Activated CD4-positive, alpha-beta T cell treated with anti-CD3 and anti-CD28 coated beads, Interleukin-10, Interleukin-2, amounts not matched to agents 100 ng/mL and 50 ng/mL, durations not matched to agents 16 hours and 8 hours (primary cell): ENCODE results near the gene MCIDAS.

Experiments
- DNase-seq: peaks from one replicate; pipeline ENCODE4 v3.0.0-alpha.2; 2020

Gene MCIDAS

DNA sequence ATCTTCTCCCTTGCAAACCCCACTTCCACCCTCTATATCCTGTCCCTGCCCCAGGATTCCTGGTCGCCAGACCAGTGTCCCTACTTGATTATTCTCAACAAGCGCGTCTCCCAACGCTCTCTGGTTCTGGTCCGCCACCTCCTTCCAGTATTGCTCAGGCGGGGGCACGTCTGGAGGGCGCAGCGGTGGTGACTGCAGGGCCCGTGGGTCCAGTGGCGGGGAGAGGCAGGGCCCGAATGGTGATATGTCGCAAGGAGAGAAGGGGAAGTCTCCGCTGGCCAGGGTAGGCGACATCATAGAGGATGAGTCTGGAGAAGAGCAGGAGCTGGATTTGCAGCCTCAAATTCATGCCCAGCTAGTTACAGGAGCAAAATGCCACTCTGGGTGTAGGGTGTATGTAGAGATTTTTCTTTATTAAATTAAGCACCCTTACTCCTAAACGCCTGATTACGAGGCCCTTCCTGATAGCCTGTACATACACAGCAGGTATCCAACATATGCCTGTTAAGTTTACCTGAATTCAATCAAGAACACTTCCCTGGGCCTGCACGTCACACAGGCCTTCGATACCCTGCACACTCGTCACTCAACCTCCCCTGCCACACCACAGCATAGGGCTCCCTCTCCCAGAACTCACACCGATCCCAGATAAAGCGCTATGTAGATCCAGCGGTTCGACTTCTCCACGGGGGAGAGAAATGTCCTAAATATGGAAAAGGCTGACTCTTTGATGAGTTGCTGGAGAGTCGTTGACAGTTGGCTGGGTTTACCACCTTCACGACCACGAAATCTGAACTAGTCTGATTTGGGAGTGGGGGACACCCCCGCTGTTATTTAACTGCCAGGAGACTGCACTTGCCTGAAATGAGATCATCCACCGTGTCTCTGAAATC, 4.8 kb downstream of the MCIDAS start:
- no peak for DNase-seq

GRCh38 chr5:55220433-55221185, 6.5 kb downstream of the MCIDAS start:
- no peak for DNase-seq

DNA sequence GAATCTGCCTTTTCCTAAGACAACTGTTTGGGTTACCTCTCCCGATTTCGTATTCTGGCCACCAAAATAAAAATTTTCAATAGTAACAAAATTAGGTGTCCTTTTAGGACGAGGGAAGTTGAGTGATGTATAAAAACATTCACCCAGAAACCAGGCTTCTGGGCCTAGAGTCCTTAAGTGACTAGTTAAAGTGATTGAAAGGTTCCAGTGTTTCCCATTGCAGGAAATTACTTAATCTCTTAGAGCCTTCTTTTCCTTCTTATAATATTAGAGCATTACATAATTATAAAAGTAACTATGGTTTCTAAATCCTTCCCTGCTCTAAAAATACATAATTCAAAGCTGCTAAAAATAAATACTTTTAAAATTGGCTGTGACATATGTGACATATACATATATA, 7.3 kb downstream of the MCIDAS start:
- no peak for DNase-seq

DNA sequence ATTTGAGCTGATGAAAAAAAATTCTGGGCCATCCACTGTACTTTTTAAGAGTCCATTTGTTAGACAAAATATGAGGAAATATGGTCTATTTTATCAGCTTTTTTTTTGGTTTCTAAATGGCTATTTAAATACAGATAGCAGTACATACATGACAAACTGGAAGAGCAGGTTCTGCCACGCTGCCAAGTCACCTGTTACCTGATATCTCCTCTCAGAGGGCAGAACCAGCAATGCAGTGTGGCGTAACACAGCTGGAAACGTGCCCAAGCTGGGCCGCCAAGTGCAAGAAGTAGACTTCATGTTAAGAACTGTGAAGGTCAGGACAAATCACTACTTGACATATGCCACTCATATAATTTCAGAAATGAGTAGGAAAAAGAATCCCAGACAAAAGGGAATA, 8.1 kb downstream of the MCIDAS start:
- DNase-seq: no peak

GRCh38 chr5:55211184-55211874, 15.8 kb downstream of the MCIDAS start:
- no peak for DNase-seq

GRCh38 chr5:55205001-55205400, 22.1 kb downstream of the MCIDAS start:
- DNase-seq: no peak

- DNase-seq: no peak
These were observed 36.0 kb downstream of the MCIDAS start for GRCh38 chr5:55191165-55191564.

GRCh38 chr5:55188656-55189540, 38.2 kb downstream of the MCIDAS start:
- no peak for DNase-seq

- DNase-seq: no peak
These were observed 39.7 kb downstream of the MCIDAS start for GRCh38 chr5:55187370-55187769.

DNA sequence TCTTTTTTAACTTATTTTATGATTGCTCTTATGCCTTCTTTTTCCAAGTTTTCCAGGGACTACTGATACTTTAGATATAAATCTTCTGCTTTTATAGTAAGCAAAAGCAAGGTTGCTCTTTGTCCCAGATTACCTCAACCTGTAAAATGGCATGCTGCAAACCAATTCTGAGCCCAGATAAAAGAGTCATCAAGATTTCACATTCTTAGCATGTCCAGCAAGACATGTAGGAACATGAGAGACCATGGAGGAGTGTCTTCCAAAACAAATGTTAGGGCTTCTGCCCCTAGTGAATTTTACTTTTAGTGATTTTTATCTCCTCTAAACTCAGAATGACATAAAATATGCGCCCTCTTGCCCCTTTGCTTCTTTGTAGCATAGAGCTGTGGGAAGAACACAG, 47.1 kb downstream of the MCIDAS start:
- DNase-seq: no peak

- no peak for DNase-seq
These were observed 50.0 kb downstream of the MCIDAS start for GRCh38 chr5:55177078-55177477.

DNA sequence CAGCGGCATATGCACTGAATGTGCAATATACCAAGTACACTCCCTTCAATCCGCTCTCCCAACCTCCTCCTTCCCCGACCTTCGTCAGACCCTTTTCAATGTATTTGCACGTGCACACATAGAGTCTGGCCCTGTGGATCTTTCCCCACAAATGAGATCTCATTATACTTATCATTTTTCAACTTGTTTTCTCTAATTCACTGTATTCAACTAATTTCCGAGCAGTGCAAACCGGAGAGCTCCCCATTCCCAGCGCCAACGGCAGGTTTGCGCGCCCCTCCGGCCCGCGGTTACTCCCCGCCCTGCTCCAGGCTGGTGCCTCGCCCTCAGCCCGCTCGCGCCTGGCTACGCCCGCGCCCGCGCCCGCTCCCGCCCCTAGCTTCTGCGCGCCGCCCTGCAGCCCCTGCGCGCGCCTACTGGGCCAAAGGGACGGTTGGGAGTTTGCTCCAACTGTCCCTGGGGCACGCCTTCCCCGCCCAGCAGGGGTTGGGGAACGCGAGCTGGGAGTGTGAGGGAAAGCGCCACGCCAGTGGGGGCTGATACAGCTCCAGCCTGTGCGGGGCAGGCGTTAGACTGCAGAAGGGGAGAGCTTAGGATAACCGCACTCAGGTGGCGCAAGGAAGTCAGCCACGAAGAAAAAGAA, 50.8 kb downstream of the MCIDAS start:
- peak; percentile 27 for DNase-seq

GRCh38 chr5:55175781-55176175, 51.3 kb downstream of the MCIDAS start:
- DNase-seq: no peak

GRCh38 chr5:55173687-55174230, 53.4 kb downstream of the MCIDAS start:
- no peak for DNase-seq

DNA sequence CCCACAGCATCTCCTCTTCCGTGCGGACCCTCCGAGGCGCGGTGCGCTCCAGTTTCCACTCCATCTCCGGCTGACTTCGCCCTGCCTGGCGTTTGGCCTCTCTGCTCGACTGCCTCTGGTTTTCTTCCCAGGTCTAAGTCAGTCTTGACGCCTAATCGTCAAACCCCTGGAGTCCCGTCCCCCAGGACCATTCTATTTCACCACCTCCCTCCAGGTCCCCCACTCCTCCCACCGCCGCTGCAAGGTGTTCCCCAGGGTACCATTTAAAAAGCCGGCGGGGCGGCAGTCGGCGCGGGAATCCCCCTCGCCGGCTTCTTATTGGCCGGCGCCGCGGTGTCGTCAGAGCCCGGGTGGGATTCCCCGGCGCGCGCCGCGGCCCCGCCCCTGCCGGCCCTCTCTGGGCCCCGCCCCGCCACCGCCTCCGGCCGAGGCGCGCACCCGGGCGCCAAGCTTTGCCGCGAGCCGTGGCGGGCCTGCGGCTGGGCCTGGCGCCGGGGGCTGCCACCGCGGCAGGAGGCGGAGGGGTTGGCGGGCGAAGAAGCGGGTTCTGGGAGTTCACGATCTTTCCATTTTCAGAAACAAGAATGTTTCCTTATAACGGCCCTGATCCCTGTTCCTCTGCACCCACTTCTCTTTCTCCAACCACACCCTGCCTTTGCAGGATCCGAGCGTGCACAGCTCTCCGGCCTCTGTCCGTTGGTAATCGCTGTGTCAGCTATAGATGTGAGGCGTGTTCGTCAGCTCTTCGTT, 54.0 kb downstream of the MCIDAS start, which contains the start of gene CDC20B:
CDC20B (minus strand) TSS at position 241 of the 750 bp plus-strand sequence; CDS start at position 64, 177 bp downstream.
- DNase-seq: peak; percentile 81

GRCh38 chr5:55172051-55172899, 54.8 kb downstream of the MCIDAS start:
- DNase-seq: peak; percentile 87

DNA sequence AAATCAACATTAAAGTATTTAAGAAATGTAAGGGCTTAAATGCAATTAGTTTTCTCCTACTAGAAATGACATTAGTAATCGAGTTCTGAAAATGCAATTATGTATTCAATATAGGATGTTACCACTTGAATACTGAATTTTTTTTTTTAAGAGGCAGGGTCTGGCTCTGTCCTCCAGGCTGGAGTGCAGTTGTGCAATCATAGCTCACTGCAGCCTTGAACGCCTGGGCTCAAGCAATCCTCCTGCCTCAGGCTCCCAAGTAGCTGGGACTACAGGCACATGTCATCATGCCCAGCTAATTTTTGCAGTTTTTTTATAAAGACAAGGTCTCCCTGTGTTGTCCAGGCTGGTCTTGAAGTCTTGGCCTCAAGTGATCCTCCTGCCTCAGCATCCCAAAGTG, 55.6 kb downstream of the MCIDAS start:
- no peak for DNase-seq
